NCI-H526 treated with DMSO at 0.1 percent for 48 hours (cell line): ENCODE measurements around the gene MAP7.
"Not testable (repeated sequence)": the region's sequence is repeated elsewhere in the genome, so short reads cannot be mapped to it uniquely, and the experiment has no call there.

Source experiments
- DNase-seq: peaks from one replicate; lab custom pipeline; 2025; lab: John Stamatoyannopoulos, UW

MAP7 gene

GRCh38 chr6:136421537-136422158, 128.6 kb downstream of the MAP7 start:
- DNase-seq = no peak

- no peak for DNase-seq
These were observed 129.4 kb downstream of the MAP7 start for GRCh38 chr6:136420853-136421252.

- no peak for DNase-seq
These were observed 134.7 kb downstream of the MAP7 start for GRCh38 chr6:136415351-136416007.

GRCh38 chr6:136412410-136412809, 137.8 kb downstream of the MAP7 start:
- DNase-seq = no peak

- peak; percentile 75 for DNase-seq
These were observed 138.5 kb downstream of the MAP7 start for GRCh38 chr6:136411453-136412354.

GRCh38 chr6:136411025-136411325, 139.2 kb downstream of the MAP7 start:
- DNase-seq = peak; percentile 75

- DNase-seq = no peak
These were observed 139.8 kb downstream of the MAP7 start for GRCh38 chr6:136410201-136411024.

GRCh38 chr6:136409597-136409996, 140.6 kb downstream of the MAP7 start:
- no peak for DNase-seq

GRCh38 chr6:136408204-136408603, 142.0 kb downstream of the MAP7 start:
- DNase-seq = no peak

- DNase-seq = no peak
These were observed 144.7 kb downstream of the MAP7 start for GRCh38 chr6:136405420-136406029.

- no peak for DNase-seq
These were observed 145.4 kb downstream of the MAP7 start for GRCh38 chr6:136404627-136405419.

GRCh38 chr6:136404007-136404406, 146.2 kb downstream of the MAP7 start:
- DNase-seq = no peak

GRCh38 chr6:136403110-136403980, 146.9 kb downstream of the MAP7 start:
- no peak for DNase-seq

- no peak for DNase-seq
These were observed 148.5 kb downstream of the MAP7 start for GRCh38 chr6:136401749-136402148.

GRCh38 chr6:136401236-136401635, 149.0 kb downstream of the MAP7 start:
- not testable (repeated sequence) for DNase-seq

GRCh38 chr6:136398453-136398852, 151.8 kb downstream of the MAP7 start:
- DNase-seq = no peak

GRCh38 chr6:136396908-136397307, 153.3 kb downstream of the MAP7 start:
- DNase-seq = no peak

- not testable (repeated sequence) for DNase-seq
These were observed 159.3 kb downstream of the MAP7 start for GRCh38 chr6:136390959-136391358.

- DNase-seq = no peak
These were observed 162.9 kb downstream of the MAP7 start for GRCh38 chr6:136387316-136387715.
